RWPE2 (cell line): ENCODE data around the gene ZBTB17.

ENCODE experiments used
- ATAC-seq: fragments of 200-7000 bp; cut with Tn5 transposase; 3 replicates; pipeline ENCODE4 v1.9.1; 2021; ENCODE audit warnings: low read depth
- DNase-seq: peaks from one replicate; pipeline ENCODE4 v3.0.0-alpha.2; 2020; ENCODE audit warnings: low spot score
- H3K27ac ChIP-seq: fragments of 450-650 bp; 2 replicates; pipeline ENCODE4 v1.5.1; 2017; ENCODE audit warnings: mild to moderate bottlenecking; ENCODE audit not compliant: poor library complexity, severe bottlenecking
- H3K27me3 ChIP-seq: fragments of 250-450 bp; sonication (Bioruptor Pico); 2 replicates; pipeline ENCODE4 v1.5.1; 2021; ENCODE audit warnings: mild to moderate bottlenecking, moderate library complexity; ENCODE audit not compliant: insufficient read depth, poor library complexity, severe bottlenecking
- H3K36me3 ChIP-seq: fragments of 250-450 bp; sonication (Bioruptor Pico); 2 replicates; pipeline ENCODE4 v1.5.1; 2020; ENCODE audit warnings: low read depth, mild to moderate bottlenecking, moderate library complexity
- H3K4me1 ChIP-seq: fragments of 250-450 bp; sonication (Bioruptor Pico); 2 replicates; pipeline ENCODE4 v1.5.1; 2021; ENCODE audit warnings: mild to moderate bottlenecking, moderate library complexity; ENCODE audit not compliant: insufficient read depth, poor library complexity, severe bottlenecking
- H3K4me3 ChIP-seq: fragments of 250-450 bp; sonication (Bioruptor Pico); 2 replicates; pipeline ENCODE4 v1.5.1; 2021; ENCODE audit warnings: mild to moderate bottlenecking, moderate library complexity; ENCODE audit not compliant: severe bottlenecking
- H3K9me3 ChIP-seq: fragments of 250-450 bp; sonication (Bioruptor Pico); 2 replicates; pipeline ENCODE4 v1.5.1; 2021; ENCODE audit warnings: mild to moderate bottlenecking, moderate library complexity; ENCODE audit not compliant: severe bottlenecking
- CTCF ChIP-seq: fragments of 450-650 bp; IDR thresholded peaks from one replicate; pipeline ENCODE4 v1.5.1; 2017; ENCODE audit warnings: mild to moderate bottlenecking, moderate library complexity; ENCODE audit not compliant: poor library complexity, severe bottlenecking

Gene ZBTB17

GRCh38 chr1:15962176-15962575, 13.7 kb downstream of the ZBTB17 start:
- Histone ChIP-seq H3K36me3 (peaks cover 16% of the 10 kb centered on the region), H3K9me3 (no peaks in the 10 kb centered on the region), H3K27ac (no peak overlapping the region), H3K27me3 (no peaks in the 10 kb centered on the region), H3K4me3 (no peak overlapping the region), H3K4me1 (peaks cover 13% of the 10 kb centered on the region)
- DNase-seq: no peak
- ATAC-seq: no peak
- TF ChIP-seq CTCF: no peak

GRCh38 chr1:15961492-15961891, 14.4 kb downstream of the ZBTB17 start:
- no peak for ATAC-seq

GRCh38 chr1:15960808-15961207, 15.1 kb downstream of the ZBTB17 start:
- Histone ChIP-seq H3K27ac (no peak overlapping the region), H3K27me3 (no peaks in the 10 kb centered on the region), H3K36me3 (peaks cover 13% of the 10 kb centered on the region), H3K4me3 (no peak overlapping the region), H3K4me1 (peaks cover 18% of the 10 kb centered on the region), H3K9me3 (no peaks in the 10 kb centered on the region)
- DNase-seq (no peak), ATAC-seq (no peak)
- TF ChIP-seq CTCF: no peak

More at GRCh38 chr1:15961492-15961891, 14.4 kb downstream of the ZBTB17 start:
- peaks cover 15% of the 10 kb centered on the region for H3K4me1 ChIP-seq
- H3K36me3 ChIP-seq: peaks cover 16% of the 10 kb centered on the region
- DNase-seq: no peak
- no peak for TF ChIP-seq CTCF
- no peaks in the 10 kb centered on the region for H3K27me3 ChIP-seq
- no peak overlapping the region for H3K4me3 ChIP-seq
- no peaks in the 10 kb centered on the region for H3K9me3 ChIP-seq
- H3K27ac ChIP-seq: no peak overlapping the region

GRCh38 chr1:15959827-15960446, 16.0 kb downstream of the ZBTB17 start:
- TF ChIP-seq CTCF: no peak
- H3K27me3 ChIP-seq: no peaks in the 10 kb centered on the region
- H3K27ac ChIP-seq: no peak overlapping the region

GRCh38 chr1:15959424-15959823, 16.5 kb downstream of the ZBTB17 start:
- ATAC-seq: no peak
- no peaks in the 10 kb centered on the region for H3K9me3 ChIP-seq
- no peak for DNase-seq
- no peak for TF ChIP-seq CTCF
- H3K27me3 ChIP-seq: no peaks in the 10 kb centered on the region
- H3K27ac ChIP-seq: no peak overlapping the region
- H3K36me3 ChIP-seq: peaks cover 3% of the 10 kb centered on the region
- peaks cover 13% of the 10 kb centered on the region for H3K4me1 ChIP-seq
- H3K4me3 ChIP-seq: no peak overlapping the region

More at GRCh38 chr1:15959827-15960446, 16.0 kb downstream of the ZBTB17 start:
- H3K4me3 ChIP-seq: no peak overlapping the region
- H3K9me3 ChIP-seq: no peaks in the 10 kb centered on the region
- DNase-seq (no peak), ATAC-seq (no peak)
- H3K4me1 ChIP-seq: peaks cover 17% of the 10 kb centered on the region
- H3K36me3 ChIP-seq: peaks cover 4% of the 10 kb centered on the region
